Neural crest cell (in vitro differentiated cells): Measurements from ENCODE around the gene NID1. TPM values are rescaled to one million over a fixed set of nuclear protein-coding genes. Genes with fewer than 3 reads are reported as not detected.

Source experiments
- DNase-seq: peaks from one replicate; pipeline ENCODE4 v3.0.0; 2021; ENCODE audit warnings: low read depth, mixed read lengths, low spot score
- H3K27ac Mint-ChIP-seq: one replicate; pipeline ENCODE4 v1.8.0; 2021; ENCODE audit warnings: mild to moderate bottlenecking, mixed read lengths; ENCODE audit not compliant: unreplicated experiment
- H3K27me3 Mint-ChIP-seq: 2 replicates; pipeline ENCODE4 v1.8.0; 2021; ENCODE audit warnings: low read depth, mild to moderate bottlenecking, mixed read lengths
- H3K36me3 Mint-ChIP-seq: 2 replicates; pipeline ENCODE4 v1.8.0; 2021; ENCODE audit warnings: low read depth, mild to moderate bottlenecking, mixed read lengths
- H3K4me1 Mint-ChIP-seq: 2 replicates; pipeline ENCODE4 v1.8.0; 2021; ENCODE audit warnings: mixed read lengths
- H3K4me3 Mint-ChIP-seq: one replicate; pipeline ENCODE4 v1.8.0; 2021; ENCODE audit warnings: mild to moderate bottlenecking, mixed read lengths
- H3K9me3 Mint-ChIP-seq: 2 replicates; pipeline ENCODE4 v1.8.0; 2021; ENCODE audit warnings: mixed read lengths
- total RNA-seq: library from RNA; stranded (reverse); gene quantifications from 2 replicates; pipeline ENCODE4 v1.2.1, GENCODE V29; 2021
- TF ChIP-seq, protein P1 (sequence below): fragments of 200-600 bp; sonication (generic); conservative IDR thresholded peaks from 2 replicates; pipeline ENCODE4 v1.5.0; 2021; ENCODE audit warnings: antibody characterized with exemption, mild to moderate bottlenecking

NID1 gene
- total RNA-seq, 1 donor from 2014 or later: 90.3 TPM

DNA sequence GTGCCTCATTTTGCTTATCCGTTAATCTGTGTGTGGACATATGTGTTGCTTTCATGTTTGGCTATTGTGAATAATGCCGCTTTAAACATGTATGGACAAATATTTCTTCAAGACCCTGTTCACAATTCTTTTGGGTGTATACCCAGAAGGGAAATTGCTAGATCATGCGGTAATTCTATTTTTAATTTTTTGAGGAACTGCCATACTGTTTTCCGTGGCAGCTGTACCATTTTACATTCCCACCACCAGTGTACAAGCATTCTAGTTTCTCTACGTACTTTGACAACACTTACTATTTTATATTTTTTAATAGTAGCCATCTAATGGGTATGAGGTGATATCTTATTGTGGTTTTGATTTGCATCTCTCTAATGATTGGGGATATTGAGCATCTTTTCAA lies 7.1 kb upstream of the NID1 start:
- H3K27me3 Mint-ChIP-seq: peaks cover 4% of the 10 kb centered on the region
- peaks cover 18% of the 10 kb centered on the region for H3K4me1 Mint-ChIP-seq
- TF ChIP-seq, protein P1, sequence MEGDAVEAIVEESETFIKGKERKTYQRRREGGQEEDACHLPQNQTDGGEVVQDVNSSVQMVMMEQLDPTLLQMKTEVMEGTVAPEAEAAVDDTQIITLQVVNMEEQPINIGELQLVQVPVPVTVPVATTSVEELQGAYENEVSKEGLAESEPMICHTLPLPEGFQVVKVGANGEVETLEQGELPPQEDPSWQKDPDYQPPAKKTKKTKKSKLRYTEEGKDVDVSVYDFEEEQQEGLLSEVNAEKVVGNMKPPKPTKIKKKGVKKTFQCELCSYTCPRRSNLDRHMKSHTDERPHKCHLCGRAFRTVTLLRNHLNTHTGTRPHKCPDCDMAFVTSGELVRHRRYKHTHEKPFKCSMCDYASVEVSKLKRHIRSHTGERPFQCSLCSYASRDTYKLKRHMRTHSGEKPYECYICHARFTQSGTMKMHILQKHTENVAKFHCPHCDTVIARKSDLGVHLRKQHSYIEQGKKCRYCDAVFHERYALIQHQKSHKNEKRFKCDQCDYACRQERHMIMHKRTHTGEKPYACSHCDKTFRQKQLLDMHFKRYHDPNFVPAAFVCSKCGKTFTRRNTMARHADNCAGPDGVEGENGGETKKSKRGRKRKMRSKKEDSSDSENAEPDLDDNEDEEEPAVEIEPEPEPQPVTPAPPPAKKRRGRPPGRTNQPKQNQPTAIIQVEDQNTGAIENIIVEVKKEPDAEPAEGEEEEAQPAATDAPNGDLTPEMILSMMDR: no peak
- H3K27ac Mint-ChIP-seq: no peak overlapping the region
- H3K4me3 Mint-ChIP-seq: no peak overlapping the region
- peaks cover 2% of the 10 kb centered on the region for H3K9me3 Mint-ChIP-seq
- H3K36me3 Mint-ChIP-seq: peaks cover 2% of the 10 kb centered on the region
- no peak for DNase-seq

DNA sequence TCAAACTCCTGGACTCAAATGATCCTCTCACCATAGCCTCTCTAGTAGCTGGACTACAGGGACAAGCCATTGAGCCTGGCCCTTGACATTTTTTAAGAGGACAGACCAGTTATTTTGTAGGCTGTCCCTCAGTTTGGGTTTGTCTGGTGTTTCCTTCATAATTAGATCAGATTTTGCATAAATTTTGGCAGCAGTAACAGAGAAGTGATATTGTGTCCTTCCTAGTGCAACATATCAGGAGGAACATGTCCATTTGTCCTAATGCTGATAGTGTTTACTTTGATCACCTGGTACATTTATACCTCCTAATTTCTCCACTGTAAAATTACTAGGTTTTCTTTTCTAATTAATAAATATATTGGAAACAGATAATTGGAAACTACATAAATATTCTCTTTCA lies 5.9 kb upstream of the NID1 start:
- no peak for DNase-seq
- peaks cover 31% of the 10 kb centered on the region for H3K4me1 Mint-ChIP-seq
- H3K4me3 Mint-ChIP-seq: no peak overlapping the region
- H3K36me3 Mint-ChIP-seq: peaks cover 2% of the 10 kb centered on the region
- peaks cover 16% of the 10 kb centered on the region for H3K27me3 Mint-ChIP-seq
- no peak overlapping the region for H3K27ac Mint-ChIP-seq
- TF ChIP-seq, protein P1: no peak
- peaks cover 2% of the 10 kb centered on the region for H3K9me3 Mint-ChIP-seq

DNA sequence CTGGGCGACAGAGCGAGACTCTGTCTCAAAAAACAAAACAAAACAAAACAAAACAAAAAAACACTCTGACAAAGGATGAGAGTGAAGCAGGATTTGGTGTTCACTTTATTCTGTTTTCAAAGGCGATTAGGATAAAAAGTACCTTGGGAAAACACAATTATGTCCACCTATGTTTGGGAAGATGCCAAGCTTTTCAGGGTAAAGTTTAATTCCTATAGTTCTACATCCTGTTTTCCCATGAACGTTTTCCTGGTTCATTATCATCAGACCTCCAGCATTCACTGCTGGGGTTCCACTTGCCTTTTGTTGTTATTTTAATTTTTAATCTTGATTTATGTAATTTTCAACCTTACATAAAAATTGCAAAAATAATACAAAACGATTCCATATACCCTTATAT lies 4.9 kb upstream of the NID1 start:
- no peak for DNase-seq
- TF ChIP-seq, protein P1: no peak

DNA sequence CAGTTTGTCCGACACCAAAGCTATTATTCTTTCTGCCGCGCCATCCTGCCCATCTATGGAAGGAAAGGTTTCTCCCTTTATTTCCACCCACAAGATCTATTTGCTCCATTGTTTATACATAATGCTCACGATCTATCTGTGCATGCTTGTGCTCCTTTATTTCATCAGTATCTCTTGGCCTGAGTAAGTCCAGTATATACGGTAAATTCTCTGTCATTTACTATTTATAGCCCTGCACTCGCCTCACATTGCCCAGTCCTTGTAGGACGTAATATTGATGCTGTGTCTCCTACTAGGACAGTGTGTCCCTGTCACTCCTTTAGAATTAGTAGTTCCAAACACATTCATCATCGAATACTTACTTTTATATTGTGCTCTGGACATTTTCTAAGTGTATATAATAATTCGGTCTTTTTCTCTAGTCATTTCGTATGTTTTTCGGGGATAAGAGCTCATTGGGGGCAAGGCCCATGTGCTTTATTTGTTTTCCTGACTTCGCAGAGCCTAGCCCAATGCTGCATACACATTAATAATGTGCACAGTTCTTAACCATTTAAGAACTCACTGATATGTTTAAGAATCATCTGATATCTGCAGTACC lies 3.1 kb upstream of the NID1 start:
- Mint-ChIP-seq H3K9me3 (peaks cover 2% of the 10 kb centered on the region), H3K4me1 (peaks cover 41% of the 10 kb centered on the region), H3K36me3 (peaks cover 4% of the 10 kb centered on the region), H3K27me3 (peaks cover 25% of the 10 kb centered on the region), H3K27ac (no peak overlapping the region), H3K4me3 (peak overlapping the region; percentile 8)
- TF ChIP-seq, protein P1: no peak
- no peak for DNase-seq

More for the DNA sequence above, 4.9 kb upstream of the NID1 start:
- peaks cover 21% of the 10 kb centered on the region for H3K27me3 Mint-ChIP-seq
- H3K4me1 Mint-ChIP-seq: peaks cover 35% of the 10 kb centered on the region
- no peak overlapping the region for H3K27ac Mint-ChIP-seq
- no peak overlapping the region for H3K4me3 Mint-ChIP-seq
- H3K36me3 Mint-ChIP-seq: peaks cover 2% of the 10 kb centered on the region
- peaks cover 2% of the 10 kb centered on the region for H3K9me3 Mint-ChIP-seq

DNA sequence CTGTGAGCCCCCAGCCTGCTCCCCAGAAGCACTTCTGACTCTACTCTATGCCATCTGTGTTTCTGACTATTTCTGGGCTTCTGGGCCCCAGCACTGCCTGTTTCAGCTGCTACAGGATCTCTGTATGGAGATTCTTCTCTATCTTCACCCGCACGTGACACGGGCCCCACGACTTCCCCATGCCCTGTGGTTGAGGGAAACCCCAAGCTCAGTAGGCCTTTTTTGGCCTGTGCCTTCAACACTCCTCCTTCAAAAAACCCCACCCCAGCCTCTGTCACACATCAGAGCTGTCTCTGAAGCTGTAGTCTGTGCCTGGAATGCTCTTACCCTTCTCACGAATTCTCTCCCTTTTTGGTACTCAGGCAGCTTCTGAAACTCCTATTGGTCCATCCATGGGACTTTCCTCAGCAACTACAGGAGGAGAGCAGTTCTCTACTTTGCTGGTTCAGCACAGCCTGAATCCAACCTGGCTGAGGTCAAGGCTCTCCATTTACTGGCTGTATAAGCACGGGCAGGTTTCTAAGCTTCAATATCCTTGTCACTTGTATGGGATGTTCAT lies 2.0 kb upstream of the NID1 start:
- no peak for DNase-seq
- Mint-ChIP-seq H3K4me1 (peaks cover 44% of the 10 kb centered on the region), H3K27me3 (peaks cover 28% of the 10 kb centered on the region), H3K4me3 (peak overlapping the region; percentile 81), H3K9me3 (peaks cover 2% of the 10 kb centered on the region), H3K36me3 (peaks cover 2% of the 10 kb centered on the region), H3K27ac (no peak overlapping the region)
- TF ChIP-seq, protein P1: no peak
